ENCODE measurements around the gene ZNF808.
A peak's percentile ranks its signal among the peaks of the same experiment; 100 is the strongest.
"Not testable (repeated sequence)": the region's sequence is repeated elsewhere in the genome, so short reads cannot be mapped to it uniquely, and the experiment has no call there.

The ZNF808 gene

GRCh38 chr19:52527134-52527955 lies at the start of gene ZNF808:
Gene ZNF808 (plus strand): TSS chr19:52527668. CDS start chr19:52543285, 15,617 bp downstream.
- DNase-seq, result peak; percentile 94 to 97 (median 95)

- not testable (repeated sequence) for DNase-seq
Measured at GRCh38 chr19:52484111-52484743, 43.2 kb upstream of the ZNF808 start.

GRCh38 chr19:52485064-52485463 lies 42.4 kb upstream of the ZNF808 start:
- not testable (repeated sequence) for DNase-seq

GRCh38 chr19:52485561-52486240 lies 41.8 kb upstream of the ZNF808 start:
- not testable (repeated sequence) for DNase-seq

- no peak for DNase-seq
Measured at GRCh38 chr19:52492201-52492993, 35.1 kb upstream of the ZNF808 start.

- no peak for DNase-seq
Measured at GRCh38 chr19:52492994-52493470, 34.4 kb upstream of the ZNF808 start.

- no peak for DNase-seq
Measured at GRCh38 chr19:52494518-52494917, 33.0 kb upstream of the ZNF808 start.

- DNase-seq, result no peak
Measured at GRCh38 chr19:52498571-52498970, 28.9 kb upstream of the ZNF808 start.

- DNase-seq, result not testable (repeated sequence)
Measured at GRCh38 chr19:52500474-52500873, 27.0 kb upstream of the ZNF808 start.

- DNase-seq, result not testable (repeated sequence)
Measured at GRCh38 chr19:52500991-52501390, 26.5 kb upstream of the ZNF808 start.

GRCh38 chr19:52507266-52507665 lies 20.2 kb upstream of the ZNF808 start:
- DNase-seq, result no peak

- no peak for DNase-seq
Measured at GRCh38 chr19:52516191-52516590, 11.3 kb upstream of the ZNF808 start.

- no peak for DNase-seq
Measured at GRCh38 chr19:52518646-52519045, 8.8 kb upstream of the ZNF808 start.

GRCh38 chr19:52519175-52519574 lies 8.3 kb upstream of the ZNF808 start:
- DNase-seq, result not testable (repeated sequence)

- no peak for DNase-seq
Measured at GRCh38 chr19:52520013-52520412, 7.5 kb upstream of the ZNF808 start.

GRCh38 chr19:52522551-52522950 lies 4.9 kb upstream of the ZNF808 start:
- no peak for DNase-seq

GRCh38 chr19:52524086-52524485 lies 3.4 kb upstream of the ZNF808 start:
- DNase-seq, result no peak

GRCh38 chr19:52527956-52528351 lies 486 bp downstream of the ZNF808 start:
- DNase-seq, result peak in 1 of 3 experiments; percentile 27

GRCh38 chr19:52532480-52532879 lies 5.0 kb downstream of the ZNF808 start:
- no peak for DNase-seq

GRCh38 chr19:52533901-52534300 lies 6.4 kb downstream of the ZNF808 start:
- no peak for DNase-seq

- not testable (repeated sequence) for DNase-seq
Measured at GRCh38 chr19:52535385-52535770, 7.9 kb downstream of the ZNF808 start.

GRCh38 chr19:52535771-52536447 lies 8.4 kb downstream of the ZNF808 start:
- DNase-seq, result no peak
